Inflammatory macrophage (primary cell): ENCODE measurements around the gene ABCC5.
A peak's percentile ranks its signal among the peaks of the same experiment; 100 is the strongest.

Experiments
- DNase-seq, 2 donors: peaks; one replicate each; pipeline ENCODE4 v3.0.0-alpha.2; 2020 to 2022

ABCC5 gene

DNA sequence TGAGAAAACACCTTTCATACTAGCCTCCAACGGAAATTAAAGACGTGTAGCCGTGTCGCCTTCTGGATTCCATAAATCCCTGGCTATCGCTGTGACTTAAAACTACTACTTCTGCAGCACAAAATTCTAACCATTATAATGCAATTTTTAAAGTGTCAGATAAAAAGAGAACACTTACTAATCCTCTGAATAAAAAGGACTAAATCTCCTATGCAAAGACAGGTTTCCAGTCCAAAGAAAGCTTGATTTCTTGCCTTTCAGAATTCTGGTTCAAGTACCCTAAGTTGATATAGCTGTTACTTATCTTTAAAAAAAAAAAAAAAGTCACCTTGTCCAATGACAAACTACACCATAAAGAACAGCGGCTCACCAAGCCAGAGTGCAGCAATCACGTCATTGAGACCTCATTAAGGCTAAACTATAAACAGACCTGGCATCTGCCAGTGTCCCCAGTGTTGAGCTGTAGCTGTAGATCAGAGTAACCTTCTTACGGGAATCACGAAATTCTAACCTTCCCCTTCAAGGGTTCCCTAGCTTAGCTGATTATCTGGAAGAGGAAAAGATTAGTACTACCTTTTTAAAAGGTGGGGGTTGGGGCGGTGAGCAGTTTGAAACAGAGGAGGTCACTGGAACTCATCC lies 2.2 kb downstream of the ABCC5 start:
- DNase-seq = no peak

- no peak for DNase-seq
Observed at GRCh38 chr3:184011937-184012889, 5.5 kb downstream of the ABCC5 start.

DNA sequence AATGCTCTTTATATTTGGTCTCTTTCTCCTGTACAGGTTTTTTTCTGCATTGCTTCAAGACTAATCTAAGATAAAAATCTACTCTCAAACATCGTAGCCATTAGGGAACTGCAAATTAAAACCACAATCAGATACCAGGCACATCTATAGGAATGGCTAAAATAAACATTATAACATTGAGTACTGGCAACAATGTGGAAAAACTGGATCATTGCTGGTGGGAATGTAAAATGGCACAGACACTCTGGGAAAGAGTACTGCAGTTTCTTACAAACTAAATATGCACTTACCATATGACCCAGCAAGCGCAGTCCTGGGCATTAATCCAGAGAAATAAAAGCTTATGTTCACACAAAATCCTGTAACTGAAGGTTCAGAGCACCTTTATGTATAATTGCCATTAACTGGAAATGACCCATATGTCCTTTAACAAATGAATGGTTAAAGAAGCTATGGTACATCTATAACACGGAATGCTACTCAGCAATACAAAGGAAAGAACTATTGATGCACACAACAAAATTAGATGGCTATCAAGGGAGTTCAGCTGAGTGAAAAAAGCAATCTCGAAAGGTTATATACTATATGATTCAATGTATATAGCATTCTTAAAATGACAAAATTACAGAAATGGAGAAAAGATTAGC lies 6.3 kb downstream of the ABCC5 start:
- no peak for DNase-seq

GRCh38 chr3:184008161-184008560 lies 9.5 kb downstream of the ABCC5 start:
- peak; percentile 14 to 19 for DNase-seq

GRCh38 chr3:184007143-184007813 lies 10.4 kb downstream of the ABCC5 start:
- DNase-seq = peak in 1 of 2 donors; percentile 21

- DNase-seq = peak; percentile 68 to 76
Observed at GRCh38 chr3:184005941-184006507, 11.7 kb downstream of the ABCC5 start.

DNA sequence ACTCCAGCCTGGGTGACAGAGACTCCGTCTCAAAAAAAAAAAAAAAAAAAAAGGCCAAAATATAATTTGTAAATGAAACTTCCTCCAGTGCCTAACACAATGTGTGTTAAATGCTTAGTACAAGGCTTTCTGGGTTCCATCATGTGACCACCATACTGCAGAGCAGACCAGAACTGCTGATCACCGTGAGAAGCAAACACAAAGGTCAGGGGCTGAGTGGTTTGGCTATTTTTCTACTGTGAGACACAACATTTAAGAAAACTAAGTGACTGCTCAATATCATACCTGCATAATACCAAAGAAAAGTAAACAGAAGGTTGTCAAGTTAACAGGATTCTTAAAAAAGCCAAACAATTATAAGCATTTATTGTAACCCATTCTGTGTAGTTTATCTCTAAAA lies 13.2 kb downstream of the ABCC5 start:
- DNase-seq = peak; percentile 79 to 83

DNA sequence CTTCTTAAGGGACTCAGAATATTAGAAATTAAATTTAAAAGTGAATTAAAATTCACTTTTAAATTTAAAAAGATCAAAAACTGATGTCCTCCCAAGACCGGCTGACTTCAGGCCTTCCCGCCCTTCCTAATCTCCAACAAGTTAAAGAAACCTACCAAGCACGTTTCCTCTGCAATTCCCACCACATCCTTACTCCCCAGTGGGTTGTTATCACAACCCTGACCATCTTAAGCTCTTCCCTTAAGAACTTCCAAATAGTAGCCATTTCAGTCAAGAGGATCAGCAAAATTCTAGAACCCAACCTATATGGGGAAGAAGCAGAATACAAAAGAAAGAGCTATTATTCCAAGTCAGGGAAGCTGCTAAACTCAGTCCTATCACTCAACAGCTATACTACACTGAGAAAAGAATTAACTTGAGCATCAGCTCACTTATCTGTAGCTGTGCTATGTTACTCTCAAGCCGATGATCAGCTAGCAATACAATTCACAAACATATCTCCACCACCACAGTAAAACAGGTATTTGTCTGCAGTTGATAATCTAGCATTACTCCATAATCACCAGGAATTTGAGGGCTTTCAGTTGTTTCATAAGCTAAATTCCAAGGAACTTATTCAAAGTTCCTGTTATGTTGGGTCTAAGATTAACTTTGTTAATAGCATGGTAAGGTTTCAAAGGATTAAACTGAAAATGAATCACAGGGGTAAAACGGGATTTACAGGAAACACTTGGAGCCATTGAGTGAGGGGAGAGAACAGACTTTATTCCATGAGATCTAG lies 14.3 kb downstream of the ABCC5 start:
- DNase-seq = no peak

- DNase-seq = no peak
Observed at GRCh38 chr3:184002469-184002868, 15.2 kb downstream of the ABCC5 start.

DNA sequence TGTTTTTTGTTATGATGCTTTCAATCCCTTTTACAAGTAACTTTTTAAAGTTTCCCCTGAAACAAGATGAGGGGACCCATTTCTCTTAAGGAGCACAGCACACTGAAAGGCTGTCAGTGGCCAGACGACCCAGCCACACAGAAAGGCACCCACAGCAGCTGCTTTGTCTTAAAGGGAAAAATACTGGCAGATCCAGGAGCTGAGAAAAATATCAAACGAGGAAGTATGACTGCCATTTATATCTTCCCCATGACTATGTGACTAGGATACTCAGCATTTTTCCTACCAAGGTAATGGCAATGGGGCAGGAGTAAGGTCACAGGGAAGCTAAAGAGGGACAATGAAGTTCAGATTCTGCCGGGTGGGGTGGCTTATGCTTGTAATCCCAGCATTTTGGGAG lies 15.9 kb downstream of the ABCC5 start:
- DNase-seq = no peak

GRCh38 chr3:183991403-183991802 lies 26.3 kb downstream of the ABCC5 start:
- DNase-seq = no peak

- DNase-seq = no peak
Observed at GRCh38 chr3:183988216-183988790, 29.4 kb downstream of the ABCC5 start.

DNA sequence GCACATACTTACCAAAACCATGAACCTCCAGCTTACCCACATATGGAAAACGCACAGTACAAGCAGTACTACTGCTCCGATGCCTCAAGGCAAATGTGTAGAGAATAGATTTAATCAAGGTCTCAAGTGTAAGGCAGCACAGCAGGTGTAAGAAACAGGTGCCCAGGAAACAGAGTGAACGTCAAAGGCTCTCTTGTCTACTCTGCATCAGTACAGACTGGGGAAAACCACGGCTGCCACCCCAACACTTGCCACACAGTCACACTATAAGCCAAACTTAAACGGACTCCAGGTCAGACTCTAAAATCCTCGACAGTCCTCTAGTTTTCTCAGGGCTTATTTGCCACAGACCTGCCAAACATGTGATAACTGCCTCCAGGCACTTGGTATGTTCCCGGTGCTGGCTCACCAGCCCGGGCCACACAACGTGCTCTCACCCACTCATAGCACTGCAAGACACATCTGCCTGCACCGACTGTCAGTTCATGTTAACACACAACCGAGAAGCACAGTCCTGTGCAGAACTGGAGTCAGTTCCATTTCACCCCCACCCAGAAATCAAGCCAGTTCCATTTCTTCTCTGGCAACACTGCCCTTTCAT lies 30.6 kb downstream of the ABCC5 start:
- DNase-seq = no peak

DNA sequence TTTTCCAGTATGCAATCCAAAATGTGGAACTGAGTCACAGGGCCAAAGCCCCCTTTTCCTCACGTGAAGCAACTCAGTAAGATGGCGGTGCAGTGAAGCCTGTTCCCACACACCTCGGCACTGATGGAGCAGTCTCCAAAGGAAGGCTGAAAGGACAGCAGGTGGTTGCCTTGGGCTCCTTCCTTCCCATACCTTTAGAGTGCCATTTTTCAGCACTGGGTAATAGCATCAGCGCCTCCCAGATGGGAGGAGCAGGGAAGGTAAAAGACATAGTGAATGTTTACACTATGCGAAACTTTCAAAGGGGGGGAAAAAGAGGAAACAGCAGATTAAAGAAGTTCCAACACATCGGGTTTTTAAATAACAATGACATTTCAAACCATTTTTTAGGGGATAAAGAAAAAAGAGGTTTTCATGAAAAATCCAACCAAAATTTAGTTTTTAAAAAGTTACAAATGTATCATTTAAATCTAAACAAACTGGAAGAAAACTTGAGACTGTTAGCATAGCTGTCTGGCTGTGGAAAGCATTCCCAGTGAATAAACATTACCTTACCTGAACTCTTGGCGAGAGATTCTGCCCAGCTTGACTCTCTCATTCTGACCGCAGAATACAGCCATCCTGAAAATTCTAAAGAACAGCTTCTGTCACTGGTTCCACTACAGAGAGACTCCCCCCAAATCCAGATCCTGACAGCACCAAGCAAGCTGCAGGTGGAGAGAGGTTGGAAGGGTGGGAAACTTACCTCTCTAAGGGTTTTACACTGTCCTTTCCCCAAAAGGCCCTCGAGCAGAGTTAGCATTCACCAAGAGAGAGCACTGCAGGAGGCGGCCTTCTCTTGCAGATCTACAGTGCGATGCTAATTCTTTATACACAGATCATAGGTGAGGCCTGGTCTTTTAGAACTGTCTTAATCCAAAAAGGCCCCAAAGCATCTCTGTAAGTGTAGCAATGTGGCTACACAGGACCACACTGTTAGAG lies 32.6 kb downstream of the ABCC5 start:
- DNase-seq = no peak

DNA sequence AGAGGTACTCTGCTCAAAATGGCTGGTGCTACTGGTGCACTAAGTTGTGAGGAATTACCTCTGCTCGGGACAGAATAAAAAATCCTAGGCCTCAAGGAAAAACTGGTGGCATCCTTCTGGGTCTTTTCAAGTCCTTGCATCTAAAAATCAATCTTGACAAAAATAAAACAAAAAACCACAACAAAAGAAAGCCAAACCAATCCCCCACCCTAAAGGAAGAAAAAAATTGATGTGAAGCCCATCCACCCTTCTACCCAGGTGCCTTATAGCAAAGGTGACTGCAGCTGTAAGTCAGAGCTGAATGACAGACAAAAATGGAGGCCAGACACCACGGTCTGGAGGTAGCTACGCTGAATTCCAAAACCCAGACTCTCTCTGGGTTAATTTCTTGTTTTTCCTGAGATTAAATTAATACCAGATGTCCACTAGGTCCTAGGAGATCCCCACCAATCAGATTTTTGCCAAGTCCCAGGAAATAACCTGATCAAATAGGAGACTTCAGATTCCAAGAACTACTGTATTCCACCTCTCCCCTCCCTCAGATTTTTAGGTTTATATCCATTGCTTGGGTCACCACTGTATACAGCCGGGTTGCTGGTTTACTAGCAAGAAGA lies 33.5 kb downstream of the ABCC5 start:
- no peak for DNase-seq

DNA sequence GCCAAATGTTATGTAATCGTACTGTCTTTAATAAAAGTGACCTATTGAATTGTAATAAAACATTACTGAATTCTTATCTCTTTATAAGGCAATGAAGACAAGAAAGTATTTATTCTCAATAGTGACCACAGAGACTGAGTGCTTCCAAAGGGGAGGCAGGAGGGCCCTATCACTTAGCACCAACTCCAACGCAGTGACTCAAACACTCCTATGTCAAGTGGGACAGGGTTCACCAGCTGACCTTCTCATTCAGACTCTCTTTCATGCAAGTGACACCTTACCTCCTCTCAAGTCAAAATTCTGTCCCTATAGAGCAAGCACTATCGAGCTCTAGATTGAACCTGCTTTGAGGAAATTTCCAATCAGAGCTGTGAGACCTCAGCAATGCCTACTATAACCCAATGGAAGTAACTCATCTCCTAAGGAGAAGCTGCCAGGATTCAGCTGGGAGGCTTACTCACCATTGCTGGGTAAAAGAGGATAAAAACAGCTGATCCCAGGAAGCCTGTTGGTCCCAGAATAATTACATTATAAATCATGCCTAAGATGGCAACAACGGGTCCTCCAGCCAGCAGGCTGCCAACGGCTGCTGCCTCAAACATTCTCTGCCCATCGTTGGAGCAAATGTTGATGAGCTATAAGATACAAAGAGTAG lies 35.6 kb downstream of the ABCC5 start:
- DNase-seq = no peak

DNA sequence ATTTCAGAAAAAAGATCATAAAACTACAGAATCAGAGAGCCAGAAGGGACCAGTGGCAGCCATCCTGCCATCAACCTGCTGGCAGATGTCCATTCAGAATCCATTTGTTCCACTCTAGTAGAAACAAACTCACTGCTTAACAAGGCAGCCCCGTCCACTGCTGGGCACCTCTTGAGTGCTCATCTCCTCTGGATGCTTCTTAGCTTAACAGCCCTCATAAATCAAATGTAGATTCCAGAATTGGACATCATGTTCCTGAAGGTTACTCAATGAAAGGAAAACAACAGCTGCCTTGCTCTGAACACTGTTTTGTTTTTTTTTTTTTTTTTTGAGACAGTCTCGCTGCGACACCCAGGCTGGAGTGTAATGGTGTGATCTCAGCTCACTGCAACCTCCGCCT lies 37.3 kb downstream of the ABCC5 start:
- no peak for DNase-seq

- DNase-seq = peak; percentile 9 to 17
Observed at GRCh38 chr3:183975981-183976662, 41.6 kb downstream of the ABCC5 start.
